ENCODE measurements around the gene FTCD. TPM values are rescaled to one million over a fixed set of nuclear protein-coding genes. Genes with fewer than 3 reads are reported as not detected.
A peak's percentile ranks its signal among the peaks of the same experiment; 100 is the strongest.

The FTCD gene
- total and polyA plus RNA-seq, 12 donors: 0.14 to 4.4 (median 1.1) TPM

DNA sequence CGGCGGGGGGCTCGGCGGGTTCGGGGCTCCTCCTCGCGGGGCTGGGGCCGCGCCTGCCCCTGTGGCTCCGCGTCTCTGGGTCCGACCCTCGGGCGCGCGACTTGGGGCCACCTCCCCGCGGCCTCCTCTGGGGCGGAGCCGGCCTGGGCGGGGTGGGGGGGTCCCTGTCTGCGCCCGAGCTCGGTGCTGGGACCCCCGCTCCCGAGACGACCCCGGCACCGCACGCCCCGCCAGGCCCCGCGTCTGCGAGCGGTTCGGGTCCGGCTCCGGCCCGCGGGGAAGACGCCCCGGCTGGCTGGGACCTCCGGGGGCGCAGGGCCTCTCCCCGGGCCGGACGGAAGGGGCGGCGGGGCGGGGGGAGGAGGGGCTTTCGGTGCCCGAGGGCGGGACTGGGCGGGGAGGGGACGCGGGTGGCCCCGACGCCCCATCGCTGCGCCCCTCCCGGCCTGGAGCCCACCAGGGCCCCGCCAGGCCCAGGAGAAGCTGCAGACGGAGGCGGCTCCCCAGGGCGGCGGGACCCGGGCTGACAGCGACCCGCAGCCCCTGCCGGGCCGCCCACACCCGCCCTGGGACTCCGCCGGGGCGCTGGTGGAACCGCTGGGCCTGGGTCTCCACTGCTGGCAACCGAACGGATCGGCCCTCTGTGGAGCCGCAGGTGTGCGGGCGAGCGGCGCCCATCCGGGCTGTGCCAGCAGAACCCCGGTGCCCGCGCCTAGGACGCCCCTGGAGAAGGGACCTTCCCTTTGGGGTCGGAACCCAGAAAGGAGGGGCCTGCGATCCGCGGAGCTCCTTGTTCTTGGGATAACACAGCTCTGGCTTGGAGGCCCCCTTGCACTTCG, 56.9 kb downstream of the FTCD start:
- H3K4me3 ChIP-seq: peak overlapping the region; percentile 64 to 90 (median 82)
- TF ChIP-seq, protein P1, sequence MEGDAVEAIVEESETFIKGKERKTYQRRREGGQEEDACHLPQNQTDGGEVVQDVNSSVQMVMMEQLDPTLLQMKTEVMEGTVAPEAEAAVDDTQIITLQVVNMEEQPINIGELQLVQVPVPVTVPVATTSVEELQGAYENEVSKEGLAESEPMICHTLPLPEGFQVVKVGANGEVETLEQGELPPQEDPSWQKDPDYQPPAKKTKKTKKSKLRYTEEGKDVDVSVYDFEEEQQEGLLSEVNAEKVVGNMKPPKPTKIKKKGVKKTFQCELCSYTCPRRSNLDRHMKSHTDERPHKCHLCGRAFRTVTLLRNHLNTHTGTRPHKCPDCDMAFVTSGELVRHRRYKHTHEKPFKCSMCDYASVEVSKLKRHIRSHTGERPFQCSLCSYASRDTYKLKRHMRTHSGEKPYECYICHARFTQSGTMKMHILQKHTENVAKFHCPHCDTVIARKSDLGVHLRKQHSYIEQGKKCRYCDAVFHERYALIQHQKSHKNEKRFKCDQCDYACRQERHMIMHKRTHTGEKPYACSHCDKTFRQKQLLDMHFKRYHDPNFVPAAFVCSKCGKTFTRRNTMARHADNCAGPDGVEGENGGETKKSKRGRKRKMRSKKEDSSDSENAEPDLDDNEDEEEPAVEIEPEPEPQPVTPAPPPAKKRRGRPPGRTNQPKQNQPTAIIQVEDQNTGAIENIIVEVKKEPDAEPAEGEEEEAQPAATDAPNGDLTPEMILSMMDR (IDR thresholded peaks at IDR 0.05): no peak
- 1 to 2% methylated on average over 59 to 94 of the region's 94 CpGs for whole genome bisulfite sequencing, 2 donors
- H3K4me1 ChIP-seq: peaks cover 0 to 43% (median 11%) of the 10 kb centered on the region in 9 donors
- peaks cover 0 to 14% (median 0%) of the 10 kb centered on the region in 9 donors for H3K36me3 ChIP-seq
- ATAC-seq (peak; percentile 8 to 74 (median 44)), DNase-seq (peak; percentile 33 to 52)
- peaks cover 0 to 23% (median 11%) of the 10 kb centered on the region in 11 donors for H3K9me3 ChIP-seq
- intact Hi-C loops (cut with DNase I): loop anchor here in 9 of 10 donors (2.0 to 10.0 kb wide), 5 partner anchors 54 to 128 kb away; no protein-coding TSS in a partner anchor
- H3K27me3 ChIP-seq: peaks cover 0 to 55% (median 0%) of the 10 kb centered on the region in 7 donors
- H3K27ac ChIP-seq: peak overlapping the region; percentile 79 to 97 (median 93)

DNA sequence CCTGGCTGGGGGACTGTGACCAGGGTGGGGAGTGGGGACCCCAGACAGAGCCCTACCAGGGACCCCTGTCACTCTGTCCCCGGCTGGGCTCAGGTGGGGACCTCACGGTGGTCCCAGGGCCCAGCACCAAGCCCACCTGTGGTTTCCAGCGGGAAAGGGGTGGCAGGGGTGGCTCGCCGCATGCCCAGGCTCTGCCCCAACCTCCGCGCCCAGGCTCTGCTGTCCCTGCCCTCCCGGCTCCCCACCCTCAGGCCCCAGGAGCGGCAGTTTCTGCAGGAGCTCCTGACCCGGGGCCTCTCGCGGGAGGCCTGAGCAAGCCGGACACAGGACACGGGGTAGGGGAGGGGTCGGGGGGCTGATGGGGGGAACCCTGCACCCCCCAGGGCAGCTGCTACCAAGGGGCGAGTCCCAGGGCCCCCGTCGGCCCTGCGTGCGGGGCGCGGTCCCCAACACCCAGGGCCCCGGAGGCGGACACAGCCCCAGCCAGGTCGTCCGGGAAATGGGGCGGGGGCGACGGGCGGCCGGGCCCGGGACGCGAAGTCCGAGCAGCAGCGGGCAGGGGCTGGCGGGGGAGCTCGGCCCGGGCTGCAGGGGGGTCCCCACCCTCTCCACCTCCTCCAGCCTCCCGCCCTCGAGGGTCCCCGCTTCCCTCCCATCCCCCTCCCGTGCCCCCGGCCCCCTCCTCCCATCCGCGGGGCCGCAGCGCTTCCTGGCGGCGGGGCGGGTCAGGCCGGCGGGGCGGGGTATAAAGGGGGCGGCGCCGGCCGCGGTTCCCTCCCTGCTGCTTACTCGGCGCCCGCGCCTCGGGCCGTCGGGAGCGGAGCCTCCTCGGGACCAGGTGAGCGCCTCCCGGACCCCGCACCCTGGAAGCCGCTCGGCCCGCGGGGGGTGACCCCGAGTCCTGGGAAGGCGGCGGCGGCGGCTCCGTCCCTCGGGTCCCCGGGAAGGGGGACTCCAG, 57.8 kb downstream of the FTCD start, which contains the start of gene COL6A2:
COL6A2 (plus strand) TSS at position 777 of the 958 bp plus-strand sequence.
- Histone ChIP-seq H3K27ac (peak within 1 kb of the TSS; percentile 79 to 97 (median 93)), H3K9me3 (peaks cover 0 to 14% (median 8%) of the 10 kb centered on the region in 11 donors), H3K4me1 (peaks cover 4 to 49% (median 16%) of the 10 kb centered on the region in 9 donors), H3K36me3 (peaks cover 0 to 14% (median 0%) of the 10 kb centered on the region in 9 donors), H3K4me3 (peak within 1 kb of the TSS; percentile 64 to 90 (median 82)), H3K27me3 (peaks cover 0 to 54% (median 0%) of the 10 kb centered on the region in 7 donors)
- DNase-seq (peak; percentile 64 to 77), ATAC-seq (peak; percentile 77 to 94 (median 90))
- 7 to 8% methylated on average over 54 to 78 of the region's 83 CpGs for WGBS, 2 donors
- TF ChIP-seq, protein P1 (IDR thresholded peaks at IDR 0.05): peak in 8 of 9 donors; percentile 22 to 68 (median 48)
- intact Hi-C loops (cut with DNase I): loop anchor here (1.0 to 10.0 kb wide), 6 partner anchors 32 to 127 kb away; no protein-coding TSS in a partner anchor

DNA sequence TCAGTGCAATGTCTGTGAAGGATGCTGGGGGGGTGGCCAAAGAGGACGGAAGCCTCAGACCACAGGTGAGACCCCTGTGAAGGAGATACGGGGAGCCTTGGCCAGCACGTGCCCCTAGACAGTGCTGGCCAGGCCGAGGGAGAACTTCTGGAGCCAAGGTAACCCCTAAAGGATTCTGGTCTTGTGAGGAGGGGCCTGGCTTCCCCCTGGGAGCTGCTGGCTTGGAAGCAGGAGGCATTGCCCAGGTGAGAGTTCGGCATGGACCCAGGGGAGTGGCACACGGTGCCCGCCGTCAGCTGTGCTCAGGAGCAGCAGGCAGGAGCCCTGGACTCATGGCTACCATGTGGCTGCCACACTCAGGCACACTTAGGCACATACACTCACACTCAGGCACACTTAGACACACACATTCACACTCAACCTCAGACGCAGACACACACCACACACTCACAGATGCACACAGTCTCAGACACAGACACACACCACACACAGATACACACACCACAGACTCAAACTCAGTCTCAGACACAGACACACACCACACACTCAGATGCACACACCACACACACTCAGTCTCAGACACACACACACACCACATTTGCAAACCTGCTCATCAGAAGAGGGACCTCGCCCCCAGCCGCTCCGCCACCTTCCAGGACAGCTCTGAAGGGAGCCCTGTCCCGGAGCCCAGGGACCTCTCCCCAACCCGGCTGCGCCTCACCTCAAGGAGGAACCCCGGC, 58.6 kb downstream of the FTCD start:
- peaks cover 4 to 54% (median 16%) of the 10 kb centered on the region in 9 donors for H3K4me1 ChIP-seq
- H3K36me3 ChIP-seq: peaks cover 0 to 10% (median 0%) of the 10 kb centered on the region in 9 donors
- DNase-seq: peak in 1 of 2 donors; percentile 17
- H3K4me3 ChIP-seq: peak overlapping the region; percentile 64 to 90 (median 82)
- intact Hi-C loops (cut with DNase I): loop anchor here in 4 of 10 donors (1.0 to 10.0 kb wide), 4 partner anchors 31 to 124 kb away; no protein-coding TSS in a partner anchor
- H3K27ac ChIP-seq: peak overlapping the region; percentile 79 to 97 (median 93)
- peaks cover 0 to 6% (median 0%) of the 10 kb centered on the region in 11 donors for H3K9me3 ChIP-seq
- no peak for ATAC-seq
- H3K27me3 ChIP-seq: peaks cover 0 to 45% (median 0%) of the 10 kb centered on the region in 7 donors
- WGBS, 2 donors: 83 to 90% methylated on average over 16 of the region's 16 CpGs
- TF ChIP-seq, protein P1 (IDR thresholded peaks at IDR 0.05): no peak
